A549 treated with RU486 at 1 μM for 4 hours (cell line): ENCODE measurements around the gene ABCB7. TPM values are rescaled to one million over a fixed set of nuclear protein-coding genes. Genes with fewer than 3 reads are reported as not detected.

Experiments used
- total RNA-seq: library from RNA; stranded (reverse); fragments of 200-300 nt; extraction: Qiagen RNA extraction; gene quantifications from 5 replicates; pipeline ENCODE4 v1.2.3, GENCODE V29; 2022; ENCODE audit warnings: low read depth

The ABCB7 gene
- total RNA-seq: 14.2 to 17.7 TPM (median 16.7 TPM) in 5 replicates

DNA sequence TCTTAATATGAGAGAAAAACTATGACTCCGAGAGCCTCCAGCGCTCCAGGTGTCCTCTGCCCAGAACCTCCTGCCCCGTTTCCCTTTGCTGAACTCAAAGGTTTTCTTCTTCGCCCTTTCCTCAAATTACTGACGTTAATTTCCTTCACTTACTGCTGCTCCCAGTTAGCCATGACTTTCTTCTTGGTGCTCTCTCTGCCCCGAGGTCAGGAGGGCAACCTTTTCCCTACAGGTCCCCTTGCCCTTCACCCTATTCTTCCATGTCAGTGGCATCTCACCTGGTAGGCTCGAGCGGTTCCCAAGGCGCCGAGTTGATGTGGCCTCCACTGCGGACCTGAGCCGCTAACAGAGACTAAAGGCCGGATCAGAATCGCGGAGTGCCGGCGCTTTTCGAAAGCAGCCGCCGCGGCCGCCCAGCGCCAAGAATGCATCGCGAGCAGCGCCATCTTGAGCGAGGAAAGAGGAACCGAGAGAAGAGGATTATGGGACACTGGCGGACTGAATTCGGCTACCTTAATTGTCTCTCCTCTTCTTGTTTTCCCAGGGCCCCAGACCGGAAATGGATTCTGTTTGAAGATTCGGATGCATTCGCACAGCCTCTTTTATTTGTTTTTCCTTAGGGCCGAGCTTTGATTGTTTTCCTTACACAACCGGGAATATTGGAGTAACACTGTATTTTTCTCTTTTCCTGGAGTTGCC, at the start of gene ABCB7:
Gene ABCB7 (minus strand): TSS at position 457 of the 699 bp plus-strand sequence. CDS start 11 bp downstream, at position 446.

Other genes starting within 250 kb of the ABCB7 start
- 0.01 to 0.02 TPM in 2 of 5 replicates, not detected in the others for gene NEXMIF, start 230.8 kb downstream of the ABCB7 start, total RNA-seq
- gene UPRT, start 117.8 kb upstream of the ABCB7 start, total RNA-seq: 7.6 to 9.7 TPM (median 8.0 TPM) in 5 replicates